ENCODE measurements around the gene DOCK6.

The DOCK6 gene

DNA sequence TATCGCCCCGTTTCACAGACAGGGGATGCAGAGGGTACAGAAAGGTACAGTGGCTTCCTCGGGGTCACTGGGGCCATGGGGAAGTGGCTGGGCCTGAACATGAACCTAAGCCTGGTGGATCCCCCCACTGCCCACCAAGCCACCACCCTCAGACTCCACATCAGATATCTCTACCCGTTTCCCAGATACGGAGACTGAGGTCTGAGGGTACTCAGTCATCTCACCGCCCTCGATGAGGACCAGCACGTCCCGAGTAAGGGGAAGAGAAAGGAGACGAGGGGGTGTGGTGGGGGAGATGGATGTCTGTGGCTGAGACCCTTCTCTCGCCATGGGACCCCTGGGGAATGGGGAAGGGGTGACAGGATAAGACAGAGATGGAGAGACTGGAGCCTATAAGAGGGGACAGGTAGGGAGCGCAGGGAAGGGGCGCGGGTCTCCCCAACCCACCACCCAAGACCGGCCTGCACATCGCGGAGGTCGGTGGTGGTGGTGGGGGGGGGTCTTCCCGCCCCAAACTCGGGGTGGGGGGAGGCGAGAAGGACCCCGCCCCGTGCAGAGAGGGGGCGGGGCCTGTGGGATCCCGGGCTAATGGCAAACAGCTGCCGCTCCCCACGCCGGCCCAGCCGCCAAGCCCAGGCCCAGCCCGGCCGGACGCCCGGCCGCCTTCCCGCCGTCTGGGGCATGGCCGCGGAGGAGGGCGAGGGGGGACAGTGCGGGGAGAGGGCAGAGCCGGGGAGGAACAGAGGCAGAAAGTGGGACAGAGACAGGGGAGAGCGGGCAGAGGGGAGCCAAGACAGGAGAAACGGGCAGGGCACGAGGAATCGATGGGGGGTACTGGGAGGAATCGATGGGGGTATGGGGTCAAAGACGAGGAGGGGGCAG lies 65.7 kb downstream of the DOCK6 start:
- no peaks in the 10 kb centered on the region for H3K27me3 ChIP-seq (ENCODE audit: insufficient read depth, low read depth, severe bottlenecking)
- peak overlapping the region; percentile 77 for H3K4me3 ChIP-seq (ENCODE audit: low read depth, low read length)
- DNase-seq, result peak; percentile 49
- TF ChIP-seq, protein P1, sequence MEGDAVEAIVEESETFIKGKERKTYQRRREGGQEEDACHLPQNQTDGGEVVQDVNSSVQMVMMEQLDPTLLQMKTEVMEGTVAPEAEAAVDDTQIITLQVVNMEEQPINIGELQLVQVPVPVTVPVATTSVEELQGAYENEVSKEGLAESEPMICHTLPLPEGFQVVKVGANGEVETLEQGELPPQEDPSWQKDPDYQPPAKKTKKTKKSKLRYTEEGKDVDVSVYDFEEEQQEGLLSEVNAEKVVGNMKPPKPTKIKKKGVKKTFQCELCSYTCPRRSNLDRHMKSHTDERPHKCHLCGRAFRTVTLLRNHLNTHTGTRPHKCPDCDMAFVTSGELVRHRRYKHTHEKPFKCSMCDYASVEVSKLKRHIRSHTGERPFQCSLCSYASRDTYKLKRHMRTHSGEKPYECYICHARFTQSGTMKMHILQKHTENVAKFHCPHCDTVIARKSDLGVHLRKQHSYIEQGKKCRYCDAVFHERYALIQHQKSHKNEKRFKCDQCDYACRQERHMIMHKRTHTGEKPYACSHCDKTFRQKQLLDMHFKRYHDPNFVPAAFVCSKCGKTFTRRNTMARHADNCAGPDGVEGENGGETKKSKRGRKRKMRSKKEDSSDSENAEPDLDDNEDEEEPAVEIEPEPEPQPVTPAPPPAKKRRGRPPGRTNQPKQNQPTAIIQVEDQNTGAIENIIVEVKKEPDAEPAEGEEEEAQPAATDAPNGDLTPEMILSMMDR (IDR thresholded peaks at IDR 0.05; ENCODE audit: low read depth, low read length), result no peak
- peaks cover 37% of the 10 kb centered on the region for H3K36me3 ChIP-seq
- no peaks in the 10 kb centered on the region for H3K9me3 ChIP-seq (ENCODE audit: severe bottlenecking)
- peak overlapping the region; percentile 81 for H3K27ac ChIP-seq

DNA sequence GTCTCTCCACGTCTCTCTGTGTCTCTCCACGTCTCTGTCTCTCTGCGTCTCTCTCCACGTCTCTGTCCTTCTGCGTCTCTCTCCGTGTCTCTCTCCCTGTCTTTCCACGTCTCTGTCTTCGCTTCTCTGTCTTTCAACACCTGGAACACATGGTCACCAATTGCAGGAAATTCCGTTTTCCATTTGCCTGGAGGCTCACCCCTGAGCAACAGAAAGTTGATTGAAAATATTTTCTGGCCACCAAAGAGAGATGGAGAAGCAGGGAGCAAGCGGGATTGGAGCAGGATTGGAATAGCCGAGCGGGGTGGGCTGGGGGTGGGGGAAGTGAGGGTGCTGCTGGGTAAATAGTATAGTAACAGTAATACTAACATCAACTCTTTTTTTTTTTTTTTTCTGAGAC lies 66.6 kb downstream of the DOCK6 start:
- TF ChIP-seq, protein P1 (IDR thresholded peaks at IDR 0.05; ENCODE audit: low read depth, low read length), result no peak
- no peak overlapping the region for H3K4me3 ChIP-seq (ENCODE audit: low read depth, low read length)
- H3K9me3 ChIP-seq (ENCODE audit: severe bottlenecking), result no peaks in the 10 kb centered on the region
- H3K27ac ChIP-seq, result no peak overlapping the region
- DNase-seq, result no peak
- no peaks in the 10 kb centered on the region for H3K27me3 ChIP-seq (ENCODE audit: insufficient read depth, low read depth, severe bottlenecking)
- peaks cover 47% of the 10 kb centered on the region for H3K36me3 ChIP-seq

DNA sequence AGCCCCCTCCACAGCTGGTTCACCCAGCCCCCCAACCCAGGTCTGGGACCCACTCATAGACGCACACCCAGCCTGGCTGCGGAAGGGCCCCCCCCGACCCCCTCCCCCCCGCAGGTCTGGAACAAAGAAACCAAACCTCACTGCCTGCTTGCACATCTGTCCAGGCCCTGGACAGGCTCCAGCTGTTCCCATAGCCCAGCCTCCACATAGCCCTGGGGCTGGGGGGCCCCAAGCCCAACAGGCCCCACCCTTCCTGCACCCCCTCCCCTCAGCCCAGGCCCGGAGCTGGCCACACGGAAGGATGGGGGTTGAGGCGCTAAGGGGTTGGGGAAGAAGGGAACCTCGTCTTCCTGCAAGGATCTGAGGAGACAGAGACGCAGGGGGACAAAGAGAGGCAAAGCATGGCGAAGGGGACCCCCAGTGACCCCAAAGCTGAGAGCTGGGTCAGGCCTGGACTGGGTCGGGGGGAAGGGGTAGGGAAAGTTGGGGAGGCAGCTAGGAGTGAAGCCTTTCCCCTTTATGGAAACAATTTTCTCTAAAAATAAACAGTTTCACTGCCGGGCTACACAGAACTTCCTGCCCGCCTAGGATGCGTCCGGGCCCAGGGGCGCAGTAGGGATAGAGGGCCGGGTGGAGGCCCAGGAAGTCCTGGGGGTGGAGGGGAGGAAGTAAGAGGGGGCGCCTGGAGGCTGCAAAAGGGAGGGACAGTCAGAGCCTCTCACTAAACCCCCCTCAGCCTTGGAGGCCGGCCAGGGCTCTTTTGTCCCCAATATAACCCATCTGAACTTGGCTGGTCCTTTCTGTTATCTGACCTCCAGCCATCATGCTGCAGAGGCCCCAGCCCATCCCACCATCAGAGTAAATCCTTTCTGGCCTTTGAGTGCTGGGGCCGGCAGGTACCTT lies 67.4 kb downstream of the DOCK6 start:
- H3K27ac ChIP-seq, result no peak overlapping the region
- no peak for DNase-seq
- peaks cover 53% of the 10 kb centered on the region for H3K36me3 ChIP-seq
- H3K27me3 ChIP-seq (ENCODE audit: insufficient read depth, low read depth, severe bottlenecking), result no peaks in the 10 kb centered on the region
- no peaks in the 10 kb centered on the region for H3K9me3 ChIP-seq (ENCODE audit: severe bottlenecking)
- TF ChIP-seq, protein P1 (IDR thresholded peaks at IDR 0.05; ENCODE audit: low read depth, low read length), result no peak
- no peak overlapping the region for H3K4me3 ChIP-seq (ENCODE audit: low read depth, low read length)

DNA sequence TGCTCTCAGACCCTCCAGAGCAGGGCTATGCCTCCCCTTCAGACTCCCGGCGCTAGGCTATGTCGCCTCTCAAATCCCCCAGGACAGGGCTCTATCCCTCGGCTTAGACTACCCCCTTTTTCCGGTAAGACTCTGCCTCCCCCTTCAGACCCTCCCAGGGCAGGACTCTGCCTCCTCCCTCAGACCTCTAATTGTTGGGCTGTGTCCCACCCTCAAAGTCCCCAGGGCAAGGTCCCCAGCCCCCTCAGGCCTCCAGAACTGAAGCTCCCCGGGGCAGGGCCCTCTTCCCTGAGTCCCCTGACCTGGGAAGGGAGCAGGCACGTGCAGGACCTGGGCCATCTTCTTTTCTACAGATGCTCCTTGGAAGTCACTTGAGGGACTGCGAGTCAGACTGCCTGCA lies 68.2 kb downstream of the DOCK6 start:
- Histone ChIP-seq H3K27me3 (ENCODE audit: insufficient read depth, low read depth, severe bottlenecking) (no peaks in the 10 kb centered on the region), H3K4me3 (ENCODE audit: low read depth, low read length) (no peak overlapping the region), H3K9me3 (ENCODE audit: severe bottlenecking) (no peaks in the 10 kb centered on the region), H3K27ac (no peak overlapping the region), H3K36me3 (peaks cover 58% of the 10 kb centered on the region)
- no peak for DNase-seq
- TF ChIP-seq, protein P1 (IDR thresholded peaks at IDR 0.05; ENCODE audit: low read depth, low read length), result no peak

DNA sequence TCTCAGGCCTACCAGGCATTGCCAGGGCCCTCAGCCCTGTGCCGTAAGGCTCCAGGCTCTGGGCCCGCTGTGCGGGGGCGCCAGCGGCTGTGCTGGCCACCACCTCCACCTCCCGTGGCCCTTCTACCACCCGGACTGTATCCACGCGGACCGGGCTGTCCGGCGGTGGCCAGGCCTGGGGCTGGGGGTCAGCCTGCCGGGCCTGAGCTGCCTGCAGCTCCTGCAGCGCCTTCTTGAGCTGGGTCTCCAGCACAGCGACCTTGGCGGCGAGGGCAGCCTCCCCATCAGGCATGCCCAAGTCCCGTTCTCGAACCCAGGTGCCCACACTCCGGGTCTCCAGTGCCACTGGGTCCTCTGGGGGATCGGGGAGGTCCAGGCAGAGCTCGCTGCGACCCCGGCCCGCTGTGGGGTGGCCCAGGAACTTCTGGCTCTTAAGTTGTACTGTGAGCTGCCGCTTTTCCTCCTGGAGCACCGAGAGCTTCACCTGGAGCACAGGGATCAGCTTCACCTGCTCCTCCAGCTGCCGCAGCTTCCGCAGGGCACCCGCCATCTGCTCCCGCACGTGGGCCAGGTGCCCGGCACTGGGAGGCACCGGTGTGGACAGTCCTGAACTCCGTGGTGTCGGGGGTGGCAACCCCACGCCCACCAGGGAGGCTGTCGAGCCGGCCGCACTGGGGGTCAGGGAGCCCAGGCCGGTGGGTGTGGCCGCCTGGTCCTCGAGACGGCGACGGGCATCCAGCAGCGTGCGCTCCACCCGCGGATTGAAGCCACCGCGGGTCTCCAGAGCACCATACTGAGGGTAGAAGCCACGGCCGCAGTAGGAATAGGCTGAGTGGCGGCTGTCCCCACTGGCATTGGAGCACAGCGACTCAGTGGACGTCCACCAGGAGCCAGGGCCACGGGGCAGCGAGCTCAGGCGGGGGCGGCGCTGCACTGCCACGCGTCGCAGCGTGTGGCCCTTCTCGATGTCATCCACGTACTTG lies 69.1 kb downstream of the DOCK6 start:
- H3K27ac ChIP-seq, result no peak overlapping the region
- H3K9me3 ChIP-seq (ENCODE audit: severe bottlenecking), result no peaks in the 10 kb centered on the region
- no peak overlapping the region for H3K4me3 ChIP-seq (ENCODE audit: low read depth, low read length)
- no peaks in the 10 kb centered on the region for H3K27me3 ChIP-seq (ENCODE audit: insufficient read depth, low read depth, severe bottlenecking)
- DNase-seq, result no peak
- TF ChIP-seq, protein P1 (IDR thresholded peaks at IDR 0.05; ENCODE audit: low read depth, low read length), result no peak
- peaks cover 63% of the 10 kb centered on the region for H3K36me3 ChIP-seq
